CD4-positive, alpha-beta memory T cell (primary cell): ENCODE measurements around the gene AMDHD2. TPM values are rescaled to one million over a fixed set of nuclear protein-coding genes. Genes with fewer than 3 reads are reported as not detected.

Experiments used
- CTCF ChIA-PET: fragments of 350-600 bp; sonication (Branson Sonifier 250); formaldehyde crosslinking; loops from one replicate; lab custom pipeline; 2021; ENCODE audit warnings: inconsistent platforms; ENCODE audit not compliant: partially characterized antibody; lab: Charles Lee
- POLR2A ChIA-PET: fragments of 350-600 bp; sonication (Branson Sonifier 250); formaldehyde crosslinking; loops from one replicate; lab custom pipeline; 2021; ENCODE audit not compliant: partially characterized antibody; lab: Charles Lee
- DNase-seq, 5 donors: peaks; one replicate each; pipeline versions ENCODE4 v3.0.0 to v3.0.0-alpha.2; 2020 to 2022; ENCODE audit warnings: mixed read lengths in 1 of 5
- H3K27ac ChIP-seq: one replicate; pipeline ENCODE4 v1.7.0; 2013; ENCODE audit warnings: low read depth, low read length
- H3K27me3 ChIP-seq: 2 replicates; pipeline ENCODE4 v1.7.0; 2013; ENCODE audit warnings: mild to moderate bottlenecking, low read length, moderate library complexity; ENCODE audit not compliant: insufficient read depth
- H3K36me3 ChIP-seq: 2 replicates; pipeline ENCODE4 v1.7.0; 2013; ENCODE audit warnings: mild to moderate bottlenecking, low read length, moderate library complexity; ENCODE audit not compliant: insufficient read depth
- H3K4me1 ChIP-seq: 2 replicates; pipeline ENCODE4 v1.7.0; 2013; ENCODE audit warnings: mild to moderate bottlenecking, low read length, moderate library complexity; ENCODE audit not compliant: insufficient read depth
- H3K4me3 ChIP-seq, 2 donors: one replicate each; pipeline ENCODE4 v1.7.0; 2013; ENCODE audit warnings: low read length in 2 of 2, mild to moderate bottlenecking in 1 of 2
- H3K9me3 ChIP-seq, 2 donors: one replicate each; pipeline ENCODE4 v1.7.0; 2013; ENCODE audit warnings: low read length in 2 of 2, control low read depth in 1 of 2; ENCODE audit not compliant: control insufficient read depth in 1 of 2
- H3K27ac Mint-ChIP-seq, 7 donors: one replicate each; pipeline ENCODE4 v1.8.0; 2020 to 2021; ENCODE audit warnings: mixed read lengths in 7 of 7, mild to moderate bottlenecking in 6 of 7, inconsistent platforms in 3 of 7, moderate library complexity in 3 of 7
- H3K27me3 Mint-ChIP-seq, 2 donors: one replicate each; pipeline ENCODE4 v1.8.0; 2020 to 2021; ENCODE audit warnings: mixed read lengths in 2 of 2
- H3K36me3 Mint-ChIP-seq, 2 donors: one replicate each; pipeline ENCODE4 v1.8.0; 2020 to 2021; ENCODE audit warnings: mixed read lengths in 2 of 2, inconsistent platforms in 1 of 2, mild to moderate bottlenecking in 1 of 2
- H3K4me1 Mint-ChIP-seq, 4 donors: one replicate each; pipeline ENCODE4 v1.8.0; 2020 to 2021; ENCODE audit warnings: mixed read lengths in 4 of 4, mild to moderate bottlenecking in 1 of 4
- H3K4me3 Mint-ChIP-seq, 8 donors: one replicate each; pipeline ENCODE4 v1.8.0; 2020 to 2021; ENCODE audit warnings: mixed read lengths in 8 of 8, mild to moderate bottlenecking in 7 of 8, moderate library complexity in 6 of 8, inconsistent platforms in 3 of 8
- H3K9me3 Mint-ChIP-seq, 8 donors: one replicate each; pipeline ENCODE4 v1.8.0; 2020 to 2021; ENCODE audit warnings: mixed read lengths in 8 of 8, mild to moderate bottlenecking in 5 of 8, inconsistent platforms in 3 of 8, moderate library complexity in 1 of 8
- intact Hi-C: fragments of 100-400 bp; cut with micrococcal nuclease; formaldehyde crosslinking; loops from one replicate; pipeline ENCODE4 v1.15.1; 2023
- polyA plus RNA-seq, 2 donors: library from polyadenylated mRNA; unstranded; fragments of 300-500 nt; fragmentation: Illumina TruSeq; gene quantifications; one replicate each; pipeline ENCODE4 v1.2.3, GENCODE V29; 2021
- total RNA-seq, 2 experiments: library from RNA; stranded (reverse); gene quantifications; one replicate each; pipeline ENCODE4 v1.2.3, GENCODE V29; 2021

The AMDHD2 gene
- total and polyA plus RNA-seq, 4 experiments from 2014 or later: 17.0 to 121 (median 68.1) TPM

DNA sequence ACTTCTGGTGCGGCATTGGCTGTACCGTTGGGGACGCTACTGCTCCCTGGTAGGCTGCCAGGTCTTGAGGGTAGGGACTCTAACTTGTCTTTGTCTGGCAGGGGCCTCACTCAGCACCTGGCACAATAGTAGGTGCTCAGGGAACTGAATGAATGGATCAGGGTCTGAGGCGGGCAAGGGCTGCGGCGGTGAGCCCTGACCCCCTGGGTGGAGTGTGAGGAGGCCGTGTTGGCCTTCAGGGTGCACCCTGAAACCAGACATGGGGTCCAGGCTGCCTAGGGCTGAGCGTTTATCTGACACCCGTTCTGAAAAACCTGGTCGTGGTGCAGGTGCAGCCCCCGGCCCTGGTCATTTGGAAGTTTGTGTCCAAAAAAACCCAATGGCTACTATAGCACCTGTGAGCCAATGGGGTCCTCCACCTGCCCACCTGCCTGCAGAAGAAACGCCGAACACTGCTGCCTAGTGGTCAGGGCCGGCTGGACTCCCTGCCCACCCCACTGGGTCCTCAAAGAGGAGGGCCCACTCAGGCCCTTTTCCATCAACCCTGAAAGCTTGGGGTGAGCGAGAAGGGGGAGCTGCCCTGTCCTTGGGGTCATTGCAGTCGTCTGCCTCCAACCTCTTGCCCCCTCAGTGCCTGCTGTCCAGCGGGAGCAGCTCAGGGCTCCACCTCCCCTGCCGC lies 11.3 kb upstream of the AMDHD2 start:
- peaks cover 5 to 20% (median 10%) of the 10 kb centered on the region in 4 donors for H3K4me1 Mint-ChIP-seq
- peaks cover 0 to 2% (median 0%) of the 10 kb centered on the region in 8 donors for H3K9me3 Mint-ChIP-seq
- no peak overlapping the region for H3K27ac Mint-ChIP-seq
- ChIA-PET CTCF (no interaction called here), POLR2A (no interaction called here)
- Histone ChIP-seq H3K36me3 (no peaks in the 10 kb centered on the region), H3K9me3 (no peaks in the 10 kb centered on the region), H3K27ac (no peak overlapping the region), H3K4me3 (no peak overlapping the region), H3K27me3 (no peaks in the 10 kb centered on the region), H3K4me1 (peaks cover 7% of the 10 kb centered on the region)
- H3K36me3 Mint-ChIP-seq: no peaks in the 10 kb centered on the region
- no peak for DNase-seq
- no peaks in the 10 kb centered on the region for H3K27me3 Mint-ChIP-seq
- intact Hi-C loops: no loop called here
- H3K4me3 Mint-ChIP-seq: no peak overlapping the region

DNA sequence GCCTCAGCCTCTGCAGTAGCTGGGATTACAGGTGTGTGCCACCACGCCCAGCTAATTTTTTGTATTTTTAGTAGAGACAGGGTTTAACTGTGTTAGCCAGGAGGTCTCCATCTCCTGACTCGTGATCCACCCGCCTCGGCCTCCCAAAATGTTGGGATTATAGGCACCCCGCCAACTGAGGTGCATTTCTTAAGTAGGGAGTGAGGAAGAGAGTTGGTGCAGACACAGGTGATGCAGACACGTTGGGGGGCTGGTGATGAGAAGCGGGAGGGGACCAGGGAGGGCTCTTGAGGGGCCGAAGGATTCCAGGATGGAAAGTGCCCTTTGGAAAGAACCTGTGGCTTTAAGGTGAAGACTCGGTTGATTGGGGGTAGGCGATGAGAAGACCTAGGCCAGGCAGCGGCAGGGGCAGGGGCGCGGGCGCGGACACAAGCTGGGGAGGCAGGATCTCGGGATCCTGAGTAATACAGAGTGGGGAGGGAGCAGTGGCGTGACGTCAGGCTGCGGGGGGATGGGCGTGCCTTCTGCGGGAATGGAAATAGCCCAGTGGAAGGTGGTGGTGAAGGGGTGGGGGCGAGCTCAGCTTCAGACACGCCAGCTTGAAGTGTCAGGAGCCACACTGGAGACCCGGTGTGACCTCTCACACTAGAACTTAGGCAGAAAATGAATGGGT lies 8.9 kb upstream of the AMDHD2 start:
- H3K36me3 Mint-ChIP-seq: peaks cover 0 to 14% of the 10 kb centered on the region in 2 donors
- no peaks in the 10 kb centered on the region for H3K27me3 Mint-ChIP-seq
- peak in 1 of 5 donors; percentile 36 for DNase-seq
- H3K27ac Mint-ChIP-seq: peak overlapping the region in 2 of 7 donors; percentile 43 to 91
- Histone ChIP-seq H3K4me1 (peaks cover 24% of the 10 kb centered on the region), H3K36me3 (no peaks in the 10 kb centered on the region), H3K4me3 (no peak overlapping the region), H3K27me3 (no peaks in the 10 kb centered on the region), H3K27ac (no peak overlapping the region), H3K9me3 (no peaks in the 10 kb centered on the region)
- ChIA-PET POLR2A (interaction anchor here (6.1 kb wide), 1 partner anchor 21 kb away, joined by 101 read pairs; the partner anchor contains the start of gene CEMP1), CTCF (no interaction called here)
- intact Hi-C loops: loop anchor here (5.0 to 10.0 kb wide), 2 partner anchors 161 to 246 kb away; partner anchors contain the start of gene RNPS1
- peak overlapping the region in 1 of 8 donors; percentile 25 for H3K4me3 Mint-ChIP-seq
- peaks cover 18 to 40% (median 25%) of the 10 kb centered on the region in 4 donors for H3K4me1 Mint-ChIP-seq
- peaks cover 0 to 4% (median 0%) of the 10 kb centered on the region in 8 donors for H3K9me3 Mint-ChIP-seq

DNA sequence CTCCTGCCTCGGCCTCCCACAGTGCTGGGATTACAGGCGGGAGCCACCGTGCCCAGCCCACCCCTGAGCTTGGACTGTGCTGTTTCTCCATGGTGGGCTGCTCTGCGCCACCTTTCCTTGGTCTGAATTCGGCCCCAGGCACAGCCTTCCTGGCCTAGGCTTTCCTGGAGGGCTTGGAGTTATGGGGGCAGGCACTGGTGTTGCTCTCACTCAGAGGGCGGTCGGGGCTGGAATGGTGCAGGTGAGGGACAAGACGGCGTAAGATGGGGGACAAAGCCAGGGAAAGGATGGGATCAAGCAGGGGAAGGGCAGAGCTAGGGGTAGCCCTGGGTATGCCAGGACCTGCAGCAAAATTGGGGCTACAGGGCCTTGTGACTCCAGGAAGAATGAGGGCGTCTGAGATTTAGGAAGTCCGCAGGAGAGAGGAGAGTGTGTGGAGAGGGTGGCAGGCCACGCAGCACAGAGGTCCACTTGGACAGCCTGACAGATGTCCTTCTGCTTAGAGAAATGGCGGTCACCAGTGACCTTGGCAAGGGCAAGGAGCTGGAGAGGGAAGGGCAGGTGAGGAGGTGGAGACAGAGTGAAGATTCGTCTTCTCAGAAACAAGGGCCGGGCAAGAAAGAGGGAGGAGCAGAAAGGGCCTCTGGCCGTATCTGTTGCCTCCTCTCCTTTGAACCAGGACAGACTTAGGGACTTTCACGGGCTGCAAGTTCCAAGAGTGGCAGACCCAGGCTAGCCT lies 8.0 kb upstream of the AMDHD2 start:
- peaks cover 33% of the 10 kb centered on the region for H3K4me1 ChIP-seq

DNA sequence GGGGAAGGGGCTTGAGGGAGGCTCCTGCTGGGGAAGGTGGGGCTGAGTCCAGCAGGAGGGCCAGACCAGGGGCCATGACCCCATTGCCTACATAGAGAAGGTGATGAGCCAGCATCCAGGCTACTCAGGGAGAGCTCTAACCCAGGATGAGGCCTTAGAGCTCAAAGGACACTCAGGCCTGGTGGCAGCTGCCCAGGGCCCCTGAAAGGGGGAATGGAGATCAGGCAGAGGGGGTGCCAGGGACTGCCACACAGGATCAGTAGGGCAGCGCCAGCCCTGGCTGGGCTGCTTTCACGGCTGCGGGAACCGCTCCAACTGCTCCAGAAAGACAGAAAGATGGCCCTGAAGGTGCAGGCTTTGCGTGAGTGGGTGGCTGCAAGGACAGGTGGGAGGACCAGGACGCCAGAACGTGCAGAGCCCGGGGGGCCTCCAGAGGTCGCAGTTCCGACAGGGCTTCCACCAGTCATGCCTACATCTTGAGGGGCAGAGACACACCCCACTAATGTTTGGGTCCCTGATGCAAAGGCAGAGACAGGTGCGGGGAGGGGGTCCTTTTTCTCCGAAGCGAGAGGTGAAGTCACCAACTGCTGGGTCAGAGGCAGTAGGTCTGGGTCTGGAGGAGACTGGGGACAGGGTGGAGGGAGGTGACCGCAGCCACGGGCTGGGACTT lies 7.3 kb upstream of the AMDHD2 start:
- no peaks in the 10 kb centered on the region for H3K27me3 ChIP-seq
- peak overlapping the region; percentile 12 to 74 for H3K4me3 ChIP-seq
- ChIA-PET POLR2A (interaction anchor here (0.7 to 6.1 kb wide), 12 partner anchors 12 to 357 kb away, joined by 3 to 101 read pairs (median 4); partner anchors contain the start of genes ABCA3, CEMP1, MLST8 and PDPK1), CTCF (interaction anchor here (1.0 kb wide), 1 partner anchor 18 kb away, joined by 3 read pairs; the partner anchor contains the start of gene CEMP1)
- H3K36me3 ChIP-seq: no peaks in the 10 kb centered on the region
- peaks cover 40% of the 10 kb centered on the region for H3K4me1 ChIP-seq
- no peaks in the 10 kb centered on the region for H3K9me3 ChIP-seq
- Mint-ChIP-seq H3K36me3 (peaks cover 0 to 25% of the 10 kb centered on the region in 2 donors), H3K4me3 (peak overlapping the region; percentile 79 to 96 (median 86)), H3K9me3 (peaks cover 0 to 7% (median 0%) of the 10 kb centered on the region in 8 donors), H3K27ac (peak overlapping the region; percentile 91 to 97 (median 92)), H3K4me1 (peaks cover 32 to 56% (median 40%) of the 10 kb centered on the region in 4 donors), H3K27me3 (no peaks in the 10 kb centered on the region)
- intact Hi-C loops: loop anchor here (1.0 to 10.0 kb wide), 8 partner anchors 19 to 358 kb away; partner anchors contain the start of genes CCNF, RNPS1, TBC1D24 and TRAF7
- DNase-seq: peak in 1 of 5 donors; percentile 58
- H3K27ac ChIP-seq: peak overlapping the region; percentile 94

More for the DNA sequence above, 8.0 kb upstream of the AMDHD2 start:
- peaks cover 0 to 6% (median 0%) of the 10 kb centered on the region in 8 donors for H3K9me3 Mint-ChIP-seq
- H3K4me1 Mint-ChIP-seq: peaks cover 27 to 49% (median 33%) of the 10 kb centered on the region in 4 donors
- peak overlapping the region; percentile 7 to 91 (median 85) for H3K4me3 Mint-ChIP-seq
- Histone ChIP-seq H3K27ac (no peak overlapping the region), H3K4me3 (no peak overlapping the region), H3K27me3 (no peaks in the 10 kb centered on the region), H3K36me3 (no peaks in the 10 kb centered on the region), H3K9me3 (no peaks in the 10 kb centered on the region)
- H3K27ac Mint-ChIP-seq: peak overlapping the region; percentile 57 to 97 (median 92)
- H3K27me3 Mint-ChIP-seq: no peaks in the 10 kb centered on the region
- ChIA-PET POLR2A (interaction anchor here (0.9 to 6.1 kb wide), 4 partner anchors 20 to 260 kb away, joined by 3 to 101 read pairs (median 14); partner anchors contain the start of genes CEMP1 and PDPK1), CTCF (no interaction called here)
- H3K36me3 Mint-ChIP-seq: peaks cover 0 to 23% of the 10 kb centered on the region in 2 donors
- peak in 1 of 5 donors; percentile 41 for DNase-seq
- intact Hi-C loops: loop anchor here (5.0 to 10.0 kb wide), 2 partner anchors 160 to 247 kb away; partner anchors contain the start of gene RNPS1

DNA sequence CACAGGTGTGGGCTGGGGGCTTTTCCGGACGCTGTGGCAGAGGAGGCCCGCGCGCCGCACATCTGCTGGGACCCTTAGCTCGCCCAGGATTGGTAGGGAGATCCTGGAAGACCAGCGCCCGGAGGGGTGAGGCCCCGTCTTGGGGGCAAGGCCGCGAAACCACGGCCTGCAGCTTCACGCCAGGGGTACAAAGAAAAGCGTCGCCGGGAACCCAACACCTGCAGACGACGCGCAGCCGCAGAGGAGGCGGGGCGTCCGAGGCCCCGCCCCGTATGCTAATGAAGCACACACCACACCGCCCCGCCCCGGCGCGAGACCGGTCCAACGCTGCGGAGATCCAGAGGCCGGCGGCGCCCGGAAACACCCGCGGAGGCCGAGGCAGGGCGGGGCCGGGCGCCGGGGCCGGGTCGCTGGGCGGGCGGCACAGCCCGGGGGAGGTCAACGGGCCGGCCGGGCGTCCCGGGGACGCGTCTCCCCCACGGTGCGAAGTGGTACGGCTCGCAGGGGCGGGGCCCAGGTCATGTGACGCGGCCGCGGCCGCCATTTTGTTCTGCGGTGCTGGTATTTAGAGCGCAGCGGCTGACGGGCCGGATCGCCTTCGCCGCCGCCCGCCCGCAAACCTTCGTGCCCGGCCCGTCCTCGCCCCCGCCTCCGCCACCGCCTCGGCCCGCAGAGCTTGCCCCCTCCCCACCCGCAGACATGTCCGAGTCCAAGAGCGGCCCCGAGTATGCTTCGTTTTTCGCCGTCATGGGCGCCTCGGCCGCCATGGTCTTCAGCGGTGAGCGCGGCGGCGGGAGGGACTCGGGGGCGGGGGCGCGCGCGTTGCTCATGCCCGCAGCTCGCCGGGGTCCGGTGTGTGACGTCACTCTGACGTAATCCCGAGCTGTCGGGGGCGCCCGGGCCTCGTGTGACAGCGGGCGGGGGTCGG lies 6.5 kb upstream of the AMDHD2 start, which contains the start of gene ATP6V0C:
ATP6V0C (plus strand) TSS at position 548 of the 928 bp plus-strand sequence; CDS start at position 700, 152 bp downstream.
- CTCF ChIA-PET: interaction anchor here (1.0 kb wide), 1 partner anchor 17 kb away, joined by 3 read pairs; the partner anchor contains the start of gene CEMP1
- intact Hi-C loops: loop anchor here (1.0 to 10.0 kb wide), 8 partner anchors 19 to 358 kb away; partner anchors contain the start of genes CCNF, RNPS1, TBC1D24 and TRAF7
- H3K4me1 ChIP-seq: peaks cover 48% of the 10 kb centered on the region

More for the DNA sequence above, 6.5 kb upstream of the AMDHD2 start, which contains the start of gene ATP6V0C:
- Histone ChIP-seq H3K27me3 (no peaks in the 10 kb centered on the region), H3K36me3 (no peaks in the 10 kb centered on the region), H3K4me3 (peak within 1 kb of the TSS; percentile 74 to 77), H3K27ac (peak within 1 kb of the TSS; percentile 94), H3K9me3 (no peaks in the 10 kb centered on the region)
- Mint-ChIP-seq H3K27me3 (no peaks in the 10 kb centered on the region), H3K4me3 (peak within 1 kb of the TSS; percentile 90 to 96 (median 92)), H3K9me3 (peaks cover 0 to 7% (median 0%) of the 10 kb centered on the region in 8 donors), H3K36me3 (peaks cover 0 to 27% of the 10 kb centered on the region in 2 donors), H3K4me1 (peaks cover 32 to 64% (median 46%) of the 10 kb centered on the region in 4 donors), H3K27ac (peak within 1 kb of the TSS; percentile 91 to 98 (median 97))
- peak; percentile 90 to 97 (median 94) for DNase-seq
- POLR2A ChIA-PET: interaction anchor here (0.7 to 6.1 kb wide), 17 partner anchors 11 to 553 kb away, joined by 3 to 101 read pairs (median 5); partner anchors contain the start of genes ABCA3, CEMP1, ECI1 and FLYWCH2
